Keratinocyte (primary cell): ENCODE measurements around the gene IL17REL. TPM values are rescaled to one million over a fixed set of nuclear protein-coding genes. Genes with fewer than 3 reads are reported as not detected.

Experiments
- DNase-seq: peaks from one replicate; pipeline ENCODE4 v3.0.0-alpha.2; 2011; ENCODE audit warnings: low read depth, missing footprints, low spot score
- FAIRE-seq: peaks from 2 replicates; lab custom pipeline; 2011; peaks lifted over from hg19 to GRCh38; lab: Jason Lieb, UNC
- H2AFZ ChIP-seq: 2 replicates; pipeline ENCODE4 v1.6.0; 2012; ENCODE audit warnings: low read length, control low read depth, inconsistent platforms; ENCODE audit not compliant: control insufficient read depth
- H3K27ac ChIP-seq: 2 replicates; pipeline ENCODE4 v1.5.1; 2011; ENCODE audit warnings: low read length; ENCODE audit not compliant: control insufficient read depth, insufficient read depth
- H3K27me3 ChIP-seq: 3 replicates; pipeline ENCODE4 v1.6.0; 2011; ENCODE audit warnings: low read length; ENCODE audit not compliant: control insufficient read depth, insufficient read depth; ENCODE audit errors: extremely low read depth
- H3K36me3 ChIP-seq, 2 experiments: 2 replicates in 1 of 2; 3 replicates in 1 of 2; pipeline ENCODE4 v1.5.1; 2011; ENCODE audit warnings: low read length in 2 of 2, mild to moderate bottlenecking in 1 of 2; ENCODE audit not compliant: control insufficient read depth in 2 of 2, insufficient read depth in 2 of 2; ENCODE audit errors: extremely low read depth in 1 of 2
- H3K4me1 ChIP-seq: 3 replicates; pipeline ENCODE4 v1.5.1; 2011; ENCODE audit warnings: low read length; ENCODE audit not compliant: control insufficient read depth, insufficient read depth; ENCODE audit errors: extremely low read depth
- H3K4me2 ChIP-seq: 3 replicates; pipeline ENCODE4 v1.6.0; 2011; ENCODE audit warnings: low read depth, low read length; ENCODE audit not compliant: control insufficient read depth, insufficient read depth; ENCODE audit errors: extremely low read depth
- H3K4me3 ChIP-seq, 3 experiments: fragments of 200-600 bp in 1 of 3; sonication (generic) in 1 of 3; 2 replicates in 2 of 3; 3 replicates in 1 of 3; pipeline ENCODE4 v1.5.1; 2011 to 2016; ENCODE audit warnings: low read length in 3 of 3, mild to moderate bottlenecking in 3 of 3, control low read depth in 2 of 3, inconsistent platforms in 1 of 3, low read depth in 1 of 3, mixed read lengths in 1 of 3, mixed run types in 1 of 3, moderate library complexity in 1 of 3; ENCODE audit not compliant: control insufficient read depth in 2 of 3, insufficient read depth in 2 of 3; ENCODE audit errors: extremely low read depth in 1 of 3
- H3K79me2 ChIP-seq: 2 replicates; pipeline ENCODE4 v1.6.0; 2012; ENCODE audit warnings: low read length; ENCODE audit not compliant: control insufficient read depth, insufficient read depth
- H3K9ac ChIP-seq: 3 replicates; pipeline ENCODE4 v1.6.0; 2011; ENCODE audit warnings: low read length; ENCODE audit not compliant: control insufficient read depth, insufficient read depth; ENCODE audit errors: extremely low read depth
- H3K9me1 ChIP-seq: 3 replicates; pipeline ENCODE4 v1.6.0; 2011; ENCODE audit warnings: low read length; ENCODE audit not compliant: control insufficient read depth, insufficient read depth; ENCODE audit errors: extremely low read depth
- H3K9me3 ChIP-seq: 2 replicates; pipeline ENCODE4 v1.5.1; 2012; ENCODE audit warnings: low read depth, low read length; ENCODE audit not compliant: control insufficient read depth
- H4K20me1 ChIP-seq: 3 replicates; pipeline ENCODE4 v1.6.0; 2011; ENCODE audit warnings: low read length; ENCODE audit not compliant: control insufficient read depth, insufficient read depth; ENCODE audit errors: extremely low read depth
- CTCF ChIP-seq, 3 experiments: IDR thresholded peaks in 1 of 3; conservative IDR thresholded peaks in 1 of 3; optimal IDR thresholded peaks in 1 of 3; 2 replicates in 2 of 3; 3 replicates in 1 of 3; pipeline versions ENCODE3 to v1.5.1; 2011; ENCODE audit warnings: low read length in 3 of 3, mild to moderate bottlenecking in 3 of 3, moderate library complexity in 2 of 3, control low read depth in 1 of 3, inconsistent platforms in 1 of 3; ENCODE audit not compliant: insufficient read depth in 2 of 3; ENCODE audit errors: extremely low read depth in 1 of 3
- EZH2 ChIP-seq: IDR thresholded peaks from one replicate; pipeline ENCODE4 v1.6.1; 2012; ENCODE audit warnings: inconsistent platforms, mild to moderate bottlenecking, low read length, moderate library complexity
- dilution Hi-C: fragments of 300-500 bp; cut with MboI; formaldehyde crosslinking; loops from one replicate; pipeline ENCODE4 v1.7.0; 2020; ENCODE audit warnings: low sequenced_read_pairs; ENCODE audit not compliant: extremely low pct_ligation_motif_present
- polyA plus RNA-seq, 5 experiments: library from polyadenylated mRNA; depleted of rRNA in 3 of 5; stranded (reverse) in 3 of 5; stranded (forward) in 1 of 5; unstranded in 1 of 5; fragments of >200 nt; gene quantifications; 1 replicate in 1 of 5; 2 replicates in 3 of 5; 3 replicates in 1 of 5; pipeline versions ENCODE4 v1.2.1 to v1.2.3, GENCODE V29; 2011 to 2012; ENCODE audit warnings: missing spikeins in 2 of 5, low read depth in 1 of 5, low replicate concordance in 1 of 5

IL17REL gene
- polyA plus RNA-seq, 1 donor (not counting 4 experiments of a cell fraction or from before 2014, with no cell fraction given) = not detected

- Histone ChIP-seq H3K27me3 (peaks cover 11% of the 10 kb centered on the region), H4K20me1 (no peaks in the 10 kb centered on the region), H3K79me2 (no peaks in the 10 kb centered on the region), H2AFZ (no peak overlapping the region), H3K9me1 (no peaks in the 10 kb centered on the region), H3K9me3 (no peaks in the 10 kb centered on the region), H3K9ac (no peak overlapping the region), H3K4me2 (no peak overlapping the region), H3K4me3 (no peak overlapping the region), H3K4me1 (peaks cover 8% of the 10 kb centered on the region), H3K36me3 (no peaks in the 10 kb centered on the region), H3K27ac (no peak overlapping the region)
- dilution Hi-C loops = no loop called here
- no peak for TF ChIP-seq CTCF (optimal IDR thresholded peaks at IDR 0.05 in 1 of 3, IDR thresholded peaks at IDR 0.05 in 1 of 3, conservative IDR thresholded peaks at IDR 0.05 in 1 of 3; ENCODE audit: extremely low read depth in 1 of 3, insufficient read depth in 2 of 3, low read length in 3 of 3)
- no peak for TF ChIP-seq EZH2
- DNase-seq (no peak), FAIRE-seq (no peak)
Measured at GRCh38 chr22:50025993-50026392, 13.4 kb upstream of the IL17REL start.

GRCh38 chr22:50022171-50022819 lies 9.7 kb upstream of the IL17REL start:
- Histone ChIP-seq H3K4me2 (no peak overlapping the region), H3K36me3 (no peaks in the 10 kb centered on the region), H3K9ac (no peak overlapping the region), H3K4me1 (no peaks in the 10 kb centered on the region), H2AFZ (no peak overlapping the region), H3K9me1 (no peaks in the 10 kb centered on the region), H3K79me2 (no peaks in the 10 kb centered on the region), H4K20me1 (no peaks in the 10 kb centered on the region), H3K4me3 (no peak overlapping the region), H3K27ac (no peak overlapping the region), H3K9me3 (no peaks in the 10 kb centered on the region), H3K27me3 (peaks cover 14% of the 10 kb centered on the region)
- no peak for FAIRE-seq
- dilution Hi-C loops = no loop called here
- TF ChIP-seq EZH2 = no peak
- no peak for TF ChIP-seq CTCF (optimal IDR thresholded peaks at IDR 0.05 in 1 of 3, IDR thresholded peaks at IDR 0.05 in 1 of 3, conservative IDR thresholded peaks at IDR 0.05 in 1 of 3; ENCODE audit: extremely low read depth in 1 of 3, insufficient read depth in 2 of 3, low read length in 3 of 3)
- DNase-seq = no peak
